HL-60 (cell line): ENCODE measurements around the gene MCL1.
"Not testable (repeated sequence)": the region's sequence is repeated elsewhere in the genome, so short reads cannot be mapped to it uniquely, and the experiment has no call there.

Source experiments
- DNase-seq, 2 experiments: peaks; one replicate each; pipeline ENCODE4 v3.0.0-alpha.2; 2010 to 2020; ENCODE audit warnings: low read depth in 1 of 2, low spot score in 1 of 2
- H3K27ac ChIP-seq: fragments of 250-450 bp; sonication (Bioruptor Pico); replicated peaks from 2 replicates; pipeline ENCODE4 v1.5.1; 2020; ENCODE audit warnings: mild to moderate bottlenecking, moderate library complexity
- H3K27me3 ChIP-seq: fragments of 250-450 bp; sonication (Bioruptor Pico); 2 replicates; pipeline ENCODE4 v1.5.1; 2021; ENCODE audit warnings: mild to moderate bottlenecking, moderate library complexity; ENCODE audit not compliant: insufficient read depth, poor library complexity, severe bottlenecking
- H3K4me3 ChIP-seq: replicated peaks from 2 replicates; pipeline ENCODE4 v1.5.1; 2011; ENCODE audit warnings: mild to moderate bottlenecking, control low read depth, low read length; ENCODE audit not compliant: insufficient read depth
- CTCF ChIP-seq: IDR thresholded peaks from one replicate; pipeline ENCODE4 v1.5.1; 2011; ENCODE audit warnings: low read length, control low read depth, inconsistent platforms; ENCODE audit not compliant: insufficient read depth
- GABPA ChIP-seq: IDR thresholded peaks from 2 replicates; pipeline ENCODE4 v1.6.1; 2012; ENCODE audit warnings: low read depth
- POLR2AphosphoS5 ChIP-seq: IDR thresholded peaks from 2 replicates; pipeline ENCODE4 v1.6.1; 2012; ENCODE audit warnings: low read depth
- REST ChIP-seq: IDR thresholded peaks from 2 replicates; pipeline ENCODE4 v1.6.1; 2012; ENCODE audit warnings: low read depth; ENCODE audit not compliant: insufficient replicate concordance
- SPI1 ChIP-seq: IDR thresholded peaks from 2 replicates; pipeline ENCODE4 v1.6.1; 2012; ENCODE audit warnings: low read depth, mild to moderate bottlenecking, borderline replicate concordance

MCL1 gene

GRCh38 chr1:150596095-150596892 is 16.9 kb upstream of the MCL1 start:
- Histone ChIP-seq H3K27ac (no peak overlapping the region), H3K27me3 (no peaks in the 10 kb centered on the region), H3K4me3 (no peak overlapping the region)
- TF ChIP-seq REST (no peak), CTCF (no peak), GABPA (no peak)
- no peak for DNase-seq

- Histone ChIP-seq H3K27me3 (no peaks in the 10 kb centered on the region), H3K27ac (no peak overlapping the region), H3K4me3 (no peak overlapping the region)
- TF ChIP-seq GABPA (no peak), SPI1 (no peak), CTCF (no peak), POLR2AphosphoS5 (no peak), REST (no peak)
- no peak for DNase-seq
Observed at GRCh38 chr1:150582371-150582770, 3.0 kb upstream of the MCL1 start.

GRCh38 chr1:150581962-150582361 is 2.6 kb upstream of the MCL1 start:
- not testable (repeated sequence) for DNase-seq, H3K4me3 ChIP-seq, H3K27me3 ChIP-seq, H3K27ac ChIP-seq

GRCh38 chr1:150581437-150581836 is 2.0 kb upstream of the MCL1 start:
- H3K27ac ChIP-seq = not testable (repeated sequence)

GRCh38 chr1:150580966-150581365 is 1.6 kb upstream of the MCL1 start:
- not testable (repeated sequence) for H3K27me3 ChIP-seq, DNase-seq, H3K4me3 ChIP-seq, H3K27ac ChIP-seq

More at GRCh38 chr1:150581437-150581836, 2.0 kb upstream of the MCL1 start:
- not testable (repeated sequence) for H3K27me3 ChIP-seq, DNase-seq, H3K4me3 ChIP-seq
